HepG2 (cell line): ENCODE measurements around the gene BAIAP3. TPM values are rescaled to one million over a fixed set of nuclear protein-coding genes. Genes with fewer than 3 reads are reported as not detected.

Experiments used
- ARNT2 ChIP-seq: sonication (generic); formaldehyde crosslinking; IDR thresholded peaks from 2 replicates; pipeline ENCODE4 v1.8.0; 2022; ENCODE audit warnings: mild to moderate bottlenecking, low read depth, missing genetic modification reagents, moderate library complexity
- GATAD2A ChIP-seq: IDR thresholded peaks from 2 replicates; pipeline ENCODE4 v1.6.1; 2016
- HDAC1 ChIP-seq: sonication (generic); formaldehyde crosslinking; IDR thresholded peaks from 2 replicates; pipeline ENCODE4 v1.5.1; 2020; ENCODE audit warnings: mild to moderate bottlenecking, missing genetic modification reagents
- KAT8 ChIP-seq: IDR thresholded peaks from 2 replicates; pipeline ENCODE4 v1.6.1; 2016; ENCODE audit warnings: missing genetic modification reagents, missing compliant biosample characterization
- MIER2 ChIP-seq: IDR thresholded peaks from 2 replicates; pipeline ENCODE4 v1.6.1; 2016; ENCODE audit warnings: missing biosample characterization, missing genetic modification reagents
- SATB2 ChIP-seq: sonication (generic); formaldehyde crosslinking; IDR thresholded peaks from 2 replicates; pipeline ENCODE4 v1.5.0; 2020; ENCODE audit warnings: missing genetic modification reagents
- SIN3A ChIP-seq: IDR thresholded peaks from 2 replicates; pipeline ENCODE4 v1.6.1; 2011; ENCODE audit warnings: low read depth, mild to moderate bottlenecking, control low read depth, low read length, borderline replicate concordance
- SKI ChIP-seq: fragments of 450-650 bp; IDR thresholded peaks from one replicate; pipeline ENCODE4 v1.6.1; 2018; ENCODE audit warnings: mild to moderate bottlenecking; ENCODE audit not compliant: partially characterized antibody
- TBX3 ChIP-seq: fragments of 450-650 bp; IDR thresholded peaks from 2 replicates; pipeline ENCODE4 v1.6.1; 2017; ENCODE audit warnings: antibody characterized with exemption, mild to moderate bottlenecking, inconsistent platforms, borderline replicate concordance
- TCF7 ChIP-seq: sonication (generic); IDR thresholded peaks from 2 replicates; pipeline ENCODE4 v1.6.1; 2016; ENCODE audit warnings: antibody characterized with exemption, low read depth
- TOE1 ChIP-seq: sonication (generic); formaldehyde crosslinking; IDR thresholded peaks from 2 replicates; pipeline ENCODE4 v1.4.0; 2020; ENCODE audit warnings: mild to moderate bottlenecking, missing genetic modification reagents
- U2AF1 ChIP-seq: fragments of 200-400 bp; formaldehyde crosslinking; optimal IDR thresholded peaks from 2 replicates; pipeline ENCODE3; 2017; ENCODE audit warnings: mild to moderate bottlenecking, low read depth, low read length
- XRCC5 ChIP-seq: fragments of 200-400 bp; formaldehyde crosslinking; optimal IDR thresholded peaks from 2 replicates; pipeline ENCODE3; 2017; ENCODE audit warnings: mild to moderate bottlenecking, low read length
- ZNF777 ChIP-seq: sonication (generic); formaldehyde crosslinking; IDR thresholded peaks from 2 replicates; pipeline ENCODE4 v1.4.0; 2020; ENCODE audit warnings: missing genetic modification reagents
- ZNF816 ChIP-seq: sonication (generic); formaldehyde crosslinking; IDR thresholded peaks from 2 replicates; pipeline ENCODE4 v1.8.0; 2022; ENCODE audit warnings: missing genetic modification reagents, mild to moderate bottlenecking, borderline replicate concordance
- ZSCAN29 ChIP-seq: sonication (generic); formaldehyde crosslinking; conservative IDR thresholded peaks from 2 replicates; pipeline ENCODE4 v1.4.0; 2020; ENCODE audit warnings: mild to moderate bottlenecking, missing genetic modification reagents
- polyA plus RNA-seq, 8 experiments: library from polyadenylated mRNA; depleted of rRNA in 3 of 8; stranded (reverse) in 7 of 8; unstranded in 1 of 8; fragments of >200 nt; fragmentation: Illumina TruSeq in 4 of 8; extraction: Trizol in 4 of 8; gene quantifications; 2 replicates each; pipeline versions ENCODE4 v1.2.1 to v1.2.3, GENCODE V29; 2011 to 2016; ENCODE audit warnings: low read depth in 4 of 8, missing spikeins in 1 of 8, mixed read lengths in 1 of 8; ENCODE audit not compliant: insufficient read depth in 1 of 8
- total RNA-seq, 5 experiments: library from RNA; depleted of rRNA; stranded (reverse); fragments of >200 nt; fragmentation: Illumina TruSeq; extraction: Trizol; gene quantifications; 2 replicates each; pipeline ENCODE4 v1.2.3, GENCODE V29; 2016; ENCODE audit warnings: low read depth in 1 of 5
- TF ChIP-seq, protein P1 (sequence below): sonication (generic); formaldehyde crosslinking; IDR thresholded peaks from 2 replicates; pipeline ENCODE4 v1.4.0; 2020; ENCODE audit warnings: mild to moderate bottlenecking, missing genetic modification reagents
- TF ChIP-seq, protein P2 (sequence below): sonication (generic); formaldehyde crosslinking; IDR thresholded peaks from 2 replicates; pipeline ENCODE4 v1.9.0; 2021; ENCODE audit warnings: missing genetic modification reagents, mild to moderate bottlenecking, borderline replicate concordance
- TF ChIP-seq, protein P3 (sequence below): sonication (generic); formaldehyde crosslinking; IDR thresholded peaks from 2 replicates; pipeline ENCODE4 v1.5.0; 2020; ENCODE audit warnings: mild to moderate bottlenecking, missing genetic modification reagents
- TF ChIP-seq, protein P4 (sequence below): sonication (generic); formaldehyde crosslinking; IDR thresholded peaks from 2 replicates; pipeline ENCODE4 v1.4.0; 2020; ENCODE audit warnings: missing genetic modification reagents

Gene BAIAP3
- total and polyA plus RNA-seq, 2 of the 13 experiments (the other 11 are each of a cell fraction or from before 2014, with no cell fraction given): 3.2 to 5.7 TPM

DNA sequence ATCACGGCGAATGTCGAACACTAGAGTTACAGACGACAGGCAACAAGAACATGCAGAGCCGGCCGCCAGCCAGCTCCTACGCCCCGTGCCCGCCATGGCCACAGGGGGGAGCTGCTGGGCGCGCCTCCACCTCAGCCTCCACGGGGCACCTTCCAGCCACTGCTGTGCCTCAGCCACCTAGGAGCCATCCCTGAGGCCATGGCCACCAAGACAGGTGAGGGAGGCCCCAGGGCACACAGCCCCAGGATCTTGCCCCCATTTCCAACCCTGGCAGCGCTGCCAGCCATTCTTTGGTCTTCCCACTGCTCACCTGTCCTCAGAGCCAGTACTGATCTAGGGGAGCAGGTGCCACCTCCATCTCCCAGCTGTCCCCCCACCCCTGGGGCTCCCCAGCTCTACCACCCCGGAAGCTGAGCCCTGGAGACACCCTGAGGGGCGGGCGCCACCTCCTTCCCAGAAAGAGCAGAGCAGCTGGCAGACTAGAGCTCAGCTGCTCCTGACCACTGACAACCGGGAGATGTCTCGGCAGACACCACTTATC lies 30.1 kb downstream of the BAIAP3 start (continued):
- TF ChIP-seq ARNT2 (CRISPR knock-in tag) (no peak), TOE1 (CRISPR knock-in tag) (no peak), U2AF1 (no peak), GATAD2A (no peak), XRCC5 (peak; percentile 71), ZNF777 (CRISPR knock-in tag) (peak; percentile 63; the same call in 1 of the 2 replicates), TCF7 (no peak), ZSCAN29 (CRISPR knock-in tag) (no peak), HDAC1 (no peak), MIER2 (CRISPR knock-in tag) (no peak), KAT8 (CRISPR knock-in tag) (no peak), SKI (peak; percentile 24), ZNF816 (no peak), TBX3 (no peak), SIN3A (no peak), SATB2 (CRISPR knock-in tag) (no peak)
- TF ChIP-seq, protein P1, sequence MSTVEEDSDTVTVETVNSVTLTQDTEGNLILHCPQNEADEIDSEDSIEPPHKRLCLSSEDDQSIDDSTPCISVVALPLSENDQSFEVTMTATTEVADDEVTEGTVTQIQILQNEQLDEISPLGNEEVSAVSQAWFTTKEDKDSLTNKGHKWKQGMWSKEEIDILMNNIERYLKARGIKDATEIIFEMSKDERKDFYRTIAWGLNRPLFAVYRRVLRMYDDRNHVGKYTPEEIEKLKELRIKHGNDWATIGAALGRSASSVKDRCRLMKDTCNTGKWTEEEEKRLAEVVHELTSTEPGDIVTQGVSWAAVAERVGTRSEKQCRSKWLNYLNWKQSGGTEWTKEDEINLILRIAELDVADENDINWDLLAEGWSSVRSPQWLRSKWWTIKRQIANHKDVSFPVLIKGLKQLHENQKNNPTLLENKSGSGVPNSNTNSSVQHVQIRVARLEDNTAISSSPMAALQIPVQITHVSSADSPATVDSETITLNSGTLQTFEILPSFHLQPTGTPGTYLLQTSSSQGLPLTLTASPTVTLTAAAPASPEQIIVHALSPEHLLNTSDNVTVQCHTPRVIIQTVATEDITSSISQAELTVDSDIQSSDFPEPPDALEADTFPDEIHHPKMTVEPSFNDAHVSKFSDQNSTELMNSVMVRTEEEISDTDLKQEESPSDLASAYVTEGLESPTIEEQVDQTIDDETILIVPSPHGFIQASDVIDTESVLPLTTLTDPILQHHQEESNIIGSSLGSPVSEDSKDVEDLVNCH (CRISPR knock-in tag): no peak
- TF ChIP-seq, protein P2, sequence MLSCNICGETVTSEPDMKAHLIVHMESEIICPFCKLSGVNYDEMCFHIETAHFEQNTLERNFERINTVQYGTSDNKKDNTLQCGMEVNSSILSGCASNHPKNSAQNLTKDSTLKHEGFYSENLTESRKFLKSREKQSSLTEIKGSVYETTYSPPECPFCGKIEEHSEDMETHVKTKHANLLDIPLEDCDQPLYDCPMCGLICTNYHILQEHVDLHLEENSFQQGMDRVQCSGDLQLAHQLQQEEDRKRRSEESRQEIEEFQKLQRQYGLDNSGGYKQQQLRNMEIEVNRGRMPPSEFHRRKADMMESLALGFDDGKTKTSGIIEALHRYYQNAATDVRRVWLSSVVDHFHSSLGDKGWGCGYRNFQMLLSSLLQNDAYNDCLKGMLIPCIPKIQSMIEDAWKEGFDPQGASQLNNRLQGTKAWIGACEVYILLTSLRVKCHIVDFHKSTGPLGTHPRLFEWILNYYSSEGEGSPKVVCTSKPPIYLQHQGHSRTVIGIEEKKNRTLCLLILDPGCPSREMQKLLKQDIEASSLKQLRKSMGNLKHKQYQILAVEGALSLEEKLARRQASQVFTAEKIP (CRISPR knock-in tag): no peak
- TF ChIP-seq, protein P3, sequence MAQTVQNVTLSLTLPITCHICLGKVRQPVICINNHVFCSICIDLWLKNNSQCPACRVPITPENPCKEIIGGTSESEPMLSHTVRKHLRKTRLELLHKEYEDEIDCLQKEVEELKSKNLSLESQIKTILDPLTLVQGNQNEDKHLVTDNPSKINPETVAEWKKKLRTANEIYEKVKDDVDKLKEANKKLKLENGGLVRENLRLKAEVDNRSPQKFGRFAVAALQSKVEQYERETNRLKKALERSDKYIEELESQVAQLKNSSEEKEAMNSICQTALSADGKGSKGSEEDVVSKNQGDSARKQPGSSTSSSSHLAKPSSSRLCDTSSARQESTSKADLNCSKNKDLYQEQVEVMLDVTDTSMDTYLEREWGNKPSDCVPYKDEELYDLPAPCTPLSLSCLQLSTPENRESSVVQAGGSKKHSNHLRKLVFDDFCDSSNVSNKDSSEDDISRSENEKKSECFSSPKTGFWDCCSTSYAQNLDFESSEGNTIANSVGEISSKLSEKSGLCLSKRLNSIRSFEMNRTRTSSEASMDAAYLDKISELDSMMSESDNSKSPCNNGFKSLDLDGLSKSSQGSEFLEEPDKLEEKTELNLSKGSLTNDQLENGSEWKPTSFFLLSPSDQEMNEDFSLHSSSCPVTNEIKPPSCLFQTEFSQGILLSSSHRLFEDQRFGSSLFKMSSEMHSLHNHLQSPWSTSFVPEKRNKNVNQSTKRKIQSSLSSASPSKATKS (CRISPR knock-in tag): no peak
- TF ChIP-seq, protein P4, sequence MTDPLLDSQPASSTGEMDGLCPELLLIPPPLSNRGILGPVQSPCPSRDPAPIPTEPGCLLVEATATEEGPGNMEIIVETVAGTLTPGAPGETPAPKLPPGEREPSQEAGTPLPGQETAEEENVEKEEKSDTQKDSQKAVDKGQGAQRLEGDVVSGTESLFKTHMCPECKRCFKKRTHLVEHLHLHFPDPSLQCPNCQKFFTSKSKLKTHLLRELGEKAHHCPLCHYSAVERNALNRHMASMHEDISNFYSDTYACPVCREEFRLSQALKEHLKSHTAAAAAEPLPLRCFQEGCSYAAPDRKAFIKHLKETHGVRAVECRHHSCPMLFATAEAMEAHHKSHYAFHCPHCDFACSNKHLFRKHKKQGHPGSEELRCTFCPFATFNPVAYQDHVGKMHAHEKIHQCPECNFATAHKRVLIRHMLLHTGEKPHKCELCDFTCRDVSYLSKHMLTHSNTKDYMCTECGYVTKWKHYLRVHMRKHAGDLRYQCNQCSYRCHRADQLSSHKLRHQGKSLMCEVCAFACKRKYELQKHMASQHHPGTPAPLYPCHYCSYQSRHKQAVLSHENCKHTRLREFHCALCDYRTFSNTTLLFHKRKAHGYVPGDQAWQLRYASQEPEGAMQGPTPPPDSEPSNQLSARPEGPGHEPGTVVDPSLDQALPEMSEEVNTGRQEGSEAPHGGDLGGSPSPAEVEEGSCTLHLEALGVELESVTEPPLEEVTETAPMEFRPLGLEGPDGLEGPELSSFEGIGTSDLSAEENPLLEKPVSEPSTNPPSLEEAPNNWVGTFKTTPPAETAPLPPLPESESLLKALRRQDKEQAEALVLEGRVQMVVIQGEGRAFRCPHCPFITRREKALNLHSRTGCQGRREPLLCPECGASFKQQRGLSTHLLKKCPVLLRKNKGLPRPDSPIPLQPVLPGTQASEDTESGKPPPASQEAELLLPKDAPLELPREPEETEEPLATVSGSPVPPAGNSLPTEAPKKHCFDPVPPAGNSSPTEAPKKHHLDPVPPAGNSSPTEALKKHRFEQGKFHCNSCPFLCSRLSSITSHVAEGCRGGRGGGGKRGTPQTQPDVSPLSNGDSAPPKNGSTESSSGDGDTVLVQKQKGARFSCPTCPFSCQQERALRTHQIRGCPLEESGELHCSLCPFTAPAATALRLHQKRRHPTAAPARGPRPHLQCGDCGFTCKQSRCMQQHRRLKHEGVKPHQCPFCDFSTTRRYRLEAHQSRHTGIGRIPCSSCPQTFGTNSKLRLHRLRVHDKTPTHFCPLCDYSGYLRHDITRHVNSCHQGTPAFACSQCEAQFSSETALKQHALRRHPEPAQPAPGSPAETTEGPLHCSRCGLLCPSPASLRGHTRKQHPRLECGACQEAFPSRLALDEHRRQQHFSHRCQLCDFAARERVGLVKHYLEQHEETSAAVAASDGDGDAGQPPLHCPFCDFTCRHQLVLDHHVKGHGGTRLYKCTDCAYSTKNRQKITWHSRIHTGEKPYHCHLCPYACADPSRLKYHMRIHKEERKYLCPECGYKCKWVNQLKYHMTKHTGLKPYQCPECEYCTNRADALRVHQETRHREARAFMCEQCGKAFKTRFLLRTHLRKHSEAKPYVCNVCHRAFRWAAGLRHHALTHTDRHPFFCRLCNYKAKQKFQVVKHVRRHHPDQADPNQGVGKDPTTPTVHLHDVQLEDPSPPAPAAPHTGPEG (CRISPR knock-in tag): no peak
